ENCODE measurements around the gene SSPN. TPM values are rescaled to one million over a fixed set of nuclear protein-coding genes. Genes with fewer than 3 reads are reported as not detected.

SSPN gene
- polyA plus RNA-seq, 1 donor from 2014 or later, result 0.26 TPM

DNA sequence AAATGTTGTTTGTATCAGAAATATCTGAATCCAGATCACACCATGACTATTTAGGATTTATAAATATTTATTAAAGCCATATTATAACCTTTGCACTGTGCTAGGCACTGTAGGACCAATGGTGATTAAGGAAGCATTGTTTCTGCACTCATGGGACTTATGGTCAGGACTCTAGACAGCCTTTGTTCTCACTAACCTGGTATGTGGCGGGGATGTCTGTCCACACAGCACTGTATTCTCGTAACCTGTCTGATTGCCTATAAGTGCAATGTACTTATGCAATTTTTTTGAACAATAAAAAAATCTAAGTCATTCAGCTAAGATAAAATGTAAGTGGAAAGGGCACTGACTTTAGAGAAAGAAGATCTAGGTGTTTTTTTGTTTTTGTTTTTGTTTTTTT, 6.7 kb upstream of the SSPN start:
- no peaks in the 10 kb centered on the region for H3K9me2 ChIP-seq (ENCODE audit: insufficient read depth, low read length)

DNA sequence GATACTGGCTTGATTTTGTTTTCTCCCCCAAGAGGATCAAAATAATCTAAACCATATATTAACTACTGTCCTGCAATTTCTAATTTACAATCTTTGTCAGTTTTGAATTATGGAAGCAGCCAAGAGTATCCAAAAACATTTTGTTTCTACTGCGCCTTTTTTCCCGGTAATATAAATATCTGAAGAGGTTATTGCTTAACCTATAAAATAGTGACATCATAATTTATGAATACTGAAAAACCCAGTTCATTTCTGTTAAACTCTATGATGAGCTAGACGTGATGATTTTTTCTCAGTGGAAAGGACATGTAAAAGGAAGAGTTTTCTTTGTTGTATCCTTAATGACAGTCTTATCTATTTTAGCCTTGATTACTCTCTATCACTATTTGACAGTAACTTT, 3.2 kb upstream of the SSPN start:
- no peaks in the 10 kb centered on the region for H3K9me3 ChIP-seq (ENCODE audit: low read length)
- no peak overlapping the region for H3K4me2 ChIP-seq (ENCODE audit: low read length)
- H4K20me1 ChIP-seq (ENCODE audit: insufficient read depth), result no peaks in the 10 kb centered on the region
- no peak for TF ChIP-seq RAD21 (conservative IDR thresholded peaks at IDR 0.05)
- TF ChIP-seq MXI1 (conservative IDR thresholded peaks at IDR 0.05; ENCODE audit: poor library complexity, severe bottlenecking), result no peak
- TF ChIP-seq REST (IDR thresholded peaks at IDR 0.05; ENCODE audit: borderline replicate concordance), result no peak
- TF ChIP-seq CTCF (IDR thresholded peaks at IDR 0.05; ENCODE audit: poor library complexity, severe bottlenecking), result no peak
- no peak for TF ChIP-seq EP300 (conservative IDR thresholded peaks at IDR 0.05; ENCODE audit: poor library complexity, severe bottlenecking)
- TF ChIP-seq EZH2 (IDR thresholded peaks at IDR 0.05; ENCODE audit: borderline replicate concordance, insufficient read depth, low read length, poor library complexity, severe bottlenecking), result no peak
- TF ChIP-seq TAF1 (IDR thresholded peaks at IDR 0.05; ENCODE audit: low read depth), result no peak
- TF ChIP-seq SMC3 (conservative IDR thresholded peaks at IDR 0.05; ENCODE audit: poor library complexity), result no peak
- no peak for TF ChIP-seq POLR2AphosphoS5 (IDR thresholded peaks at IDR 0.05)
- no peak overlapping the region for H3K27ac ChIP-seq (ENCODE audit: low read length)
- no peaks in the 10 kb centered on the region for H3K9me2 ChIP-seq (ENCODE audit: insufficient read depth, low read length)
- peaks cover 22% of the 10 kb centered on the region for H3K27me3 ChIP-seq (ENCODE audit: insufficient read depth, low read depth, low read length)
- H3K4me3 ChIP-seq (ENCODE audit: low read length), result no peak overlapping the region
- H3K79me2 ChIP-seq (replicated peaks; ENCODE audit: insufficient read depth, low read length), result no peaks in the 10 kb centered on the region
- no peaks in the 10 kb centered on the region for H3K36me3 ChIP-seq (ENCODE audit: insufficient read depth, low read length)
- H3K9ac ChIP-seq (ENCODE audit: low read length), result no peak overlapping the region
- no peak overlapping the region for H2AFZ ChIP-seq (ENCODE audit: low read depth, low read length)
- no peaks in the 10 kb centered on the region for H3F3A ChIP-seq (ENCODE audit: insufficient read depth, low read length, poor library complexity, severe bottlenecking)

More for the DNA sequence above, 6.7 kb upstream of the SSPN start:
- Histone ChIP-seq H3K79me2 (replicated peaks; ENCODE audit: insufficient read depth, low read length) (no peaks in the 10 kb centered on the region), H3K27ac (ENCODE audit: low read length) (no peak overlapping the region), H4K20me1 (ENCODE audit: insufficient read depth) (no peaks in the 10 kb centered on the region), H2AFZ (ENCODE audit: low read depth, low read length) (no peak overlapping the region), H3K36me3 (ENCODE audit: insufficient read depth, low read length) (no peaks in the 10 kb centered on the region), H3K9me3 (ENCODE audit: low read length) (no peaks in the 10 kb centered on the region), H3K27me3 (ENCODE audit: insufficient read depth, low read depth, low read length) (no peaks in the 10 kb centered on the region), H3K4me3 (ENCODE audit: low read length) (no peak overlapping the region), H3K9ac (ENCODE audit: low read length) (no peak overlapping the region), H3K4me2 (ENCODE audit: low read length) (no peak overlapping the region), H3F3A (ENCODE audit: insufficient read depth, low read length, poor library complexity, severe bottlenecking) (no peaks in the 10 kb centered on the region)
- TF ChIP-seq RAD21 (conservative IDR thresholded peaks at IDR 0.05) (no peak), EP300 (conservative IDR thresholded peaks at IDR 0.05; ENCODE audit: poor library complexity, severe bottlenecking) (no peak), SMC3 (conservative IDR thresholded peaks at IDR 0.05; ENCODE audit: poor library complexity) (no peak), CTCF (IDR thresholded peaks at IDR 0.05; ENCODE audit: poor library complexity, severe bottlenecking) (no peak), EZH2 (IDR thresholded peaks at IDR 0.05; ENCODE audit: borderline replicate concordance, insufficient read depth, low read length, poor library complexity, severe bottlenecking) (no peak)

All from neural cell (in vitro differentiated cells).